Cardiac muscle cell (in vitro differentiated cells and primary cell): Measurements from ENCODE around the gene S100A5. TPM values are rescaled to one million over a fixed set of nuclear protein-coding genes. Genes with fewer than 3 reads are reported as not detected.
"Not testable (repeated sequence)": the region's sequence is repeated elsewhere in the genome, so short reads cannot be mapped to it uniquely, and the experiment has no call there.

Experiments
- DNase-seq, 2 donors: peaks; one replicate each; pipeline versions ENCODE4 v3.0.0 to v3.0.0-alpha.2; 2010 to 2017; ENCODE audit warnings: low read depth in 1 of 2, low spot score in 1 of 2
- H3K27ac ChIP-seq: fragments of 200-600 bp; sonication (generic); 2 replicates; pipeline ENCODE4 v1.5.1; 2016
- H3K27me3 ChIP-seq: fragments of 200-600 bp; sonication (generic); 2 replicates; pipeline ENCODE4 v1.6.0; 2016; ENCODE audit warnings: control low read depth
- H3K36me3 ChIP-seq: fragments of 200-600 bp; sonication (generic); 2 replicates; pipeline ENCODE4 v1.5.1; 2016; ENCODE audit warnings: control low read depth
- H3K4me1 ChIP-seq: fragments of 200-600 bp; sonication (generic); 2 replicates; pipeline ENCODE4 v1.8.1; 2017; ENCODE audit warnings: low read depth, mild to moderate bottlenecking, mixed run types
- H3K4me3 ChIP-seq: fragments of 200-600 bp; sonication (generic); 2 replicates; pipeline ENCODE4 v1.5.1; 2016; ENCODE audit warnings: mild to moderate bottlenecking
- H3K9me3 ChIP-seq: fragments of 200-600 bp; sonication (generic); 2 replicates; pipeline ENCODE4 v1.5.1; 2017; ENCODE audit warnings: low read depth, mild to moderate bottlenecking, control low read depth
- CTCF ChIP-seq: IDR thresholded peaks from 2 replicates; pipeline ENCODE4 v1.5.1; 2012; ENCODE audit warnings: low read depth, mild to moderate bottlenecking, low read length
- polyA plus RNA-seq: library from polyadenylated mRNA; unstranded; fragments of >200 nt; fragmentation: Nextera tagmentation; extraction: Ambion mirVana; gene quantifications from 2 replicates; pipeline ENCODE4 v1.2.1, GENCODE V29; 2016
- total RNA-seq: library from RNA; depleted of rRNA; stranded (reverse); fragments of >200 nt; gene quantifications from 2 replicates; pipeline ENCODE4 v1.2.3, GENCODE V29; 2016

S100A5 gene
- total and polyA plus RNA-seq, 2 experiments from 2014 or later = 0.31 TPM; not detected in 1

GRCh38 chr1:153520818-153521476, 19.8 kb downstream of the S100A5 start:
- H3K27ac ChIP-seq = no peak overlapping the region
- no peaks in the 10 kb centered on the region for H3K27me3 ChIP-seq
- H3K4me3 ChIP-seq = no peak overlapping the region
- no peak for DNase-seq
- no peaks in the 10 kb centered on the region for H3K9me3 ChIP-seq
- TF ChIP-seq CTCF = no peak
- no peaks in the 10 kb centered on the region for H3K4me1 ChIP-seq
- H3K36me3 ChIP-seq = no peaks in the 10 kb centered on the region

GRCh38 chr1:153520137-153520691, 20.5 kb downstream of the S100A5 start:
- not testable (repeated sequence) for H3K9me3 ChIP-seq, H3K27me3 ChIP-seq, H3K27ac ChIP-seq, H3K4me1 ChIP-seq, H3K36me3 ChIP-seq, H3K4me3 ChIP-seq, DNase-seq

- Histone ChIP-seq H3K4me1 (no peaks in the 10 kb centered on the region), H3K27ac (no peak overlapping the region), H3K27me3 (no peaks in the 10 kb centered on the region), H3K4me3 (no peak overlapping the region), H3K9me3 (no peaks in the 10 kb centered on the region), H3K36me3 (no peaks in the 10 kb centered on the region)
- DNase-seq = no peak
- no peak for TF ChIP-seq CTCF
Observed at GRCh38 chr1:153519242-153519641, 21.5 kb downstream of the S100A5 start.

GRCh38 chr1:153515504-153516394, 25.0 kb downstream of the S100A5 start:
- TF ChIP-seq CTCF = no peak
- H3K27me3 ChIP-seq = no peaks in the 10 kb centered on the region
- no peak overlapping the region for H3K27ac ChIP-seq
- no peaks in the 10 kb centered on the region for H3K4me1 ChIP-seq
- H3K36me3 ChIP-seq = no peaks in the 10 kb centered on the region
- H3K4me3 ChIP-seq = no peak overlapping the region
- DNase-seq = no peak
- no peaks in the 10 kb centered on the region for H3K9me3 ChIP-seq

GRCh38 chr1:153513666-153514065, 27.1 kb downstream of the S100A5 start:
- DNase-seq = no peak
- H3K27me3 ChIP-seq = no peaks in the 10 kb centered on the region
- no peak overlapping the region for H3K4me3 ChIP-seq
- H3K36me3 ChIP-seq = no peaks in the 10 kb centered on the region
- no peaks in the 10 kb centered on the region for H3K4me1 ChIP-seq
- H3K27ac ChIP-seq = no peak overlapping the region
- H3K9me3 ChIP-seq = no peaks in the 10 kb centered on the region
- no peak for TF ChIP-seq CTCF

- Histone ChIP-seq H3K27ac (no peak overlapping the region), H3K27me3 (no peaks in the 10 kb centered on the region), H3K4me1 (no peaks in the 10 kb centered on the region), H3K36me3 (no peaks in the 10 kb centered on the region), H3K4me3 (no peak overlapping the region), H3K9me3 (no peaks in the 10 kb centered on the region)
- no peak for DNase-seq
- no peak for TF ChIP-seq CTCF
Observed at GRCh38 chr1:153513023-153513422, 27.7 kb downstream of the S100A5 start.
